ENCODE results near the gene YKT6.

DNA sequence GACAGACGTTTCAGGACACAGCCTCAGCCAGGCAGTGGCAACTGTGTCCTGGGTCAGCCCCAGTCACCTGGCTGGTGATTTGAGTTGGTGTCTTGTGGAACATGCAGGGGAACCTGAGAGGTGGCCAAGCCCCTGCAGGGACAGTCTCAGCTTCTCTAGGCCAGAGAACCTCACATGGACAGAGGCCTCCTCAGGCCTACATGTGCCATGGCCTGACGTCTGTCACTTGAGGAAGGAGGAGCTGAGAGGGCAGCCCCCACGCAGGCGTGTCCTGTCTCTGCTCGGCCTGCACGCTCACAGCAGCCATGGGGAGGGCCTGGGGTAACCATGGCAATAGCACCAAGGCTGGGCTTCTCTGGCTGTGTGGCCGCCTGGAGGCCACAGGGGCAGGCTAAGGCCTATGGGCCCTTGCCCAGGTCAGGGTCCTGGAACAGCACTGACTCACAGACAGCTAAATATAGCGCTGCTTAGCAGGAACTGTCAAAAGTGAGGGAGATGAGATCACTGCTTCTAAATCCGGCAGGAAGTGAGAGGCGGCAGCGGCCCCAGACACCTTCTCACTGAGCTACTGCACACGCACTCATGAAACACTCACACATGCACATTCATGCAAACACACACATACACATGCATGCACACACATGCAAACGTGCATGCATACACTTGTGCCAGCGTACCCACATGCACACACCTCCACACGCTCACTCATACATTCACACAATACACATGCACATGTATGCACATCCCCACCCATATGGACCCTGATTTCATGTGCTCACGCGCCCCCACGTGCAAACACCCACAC lies 57.0 kb downstream of the YKT6 start:
- TF ChIP-seq, protein P1, sequence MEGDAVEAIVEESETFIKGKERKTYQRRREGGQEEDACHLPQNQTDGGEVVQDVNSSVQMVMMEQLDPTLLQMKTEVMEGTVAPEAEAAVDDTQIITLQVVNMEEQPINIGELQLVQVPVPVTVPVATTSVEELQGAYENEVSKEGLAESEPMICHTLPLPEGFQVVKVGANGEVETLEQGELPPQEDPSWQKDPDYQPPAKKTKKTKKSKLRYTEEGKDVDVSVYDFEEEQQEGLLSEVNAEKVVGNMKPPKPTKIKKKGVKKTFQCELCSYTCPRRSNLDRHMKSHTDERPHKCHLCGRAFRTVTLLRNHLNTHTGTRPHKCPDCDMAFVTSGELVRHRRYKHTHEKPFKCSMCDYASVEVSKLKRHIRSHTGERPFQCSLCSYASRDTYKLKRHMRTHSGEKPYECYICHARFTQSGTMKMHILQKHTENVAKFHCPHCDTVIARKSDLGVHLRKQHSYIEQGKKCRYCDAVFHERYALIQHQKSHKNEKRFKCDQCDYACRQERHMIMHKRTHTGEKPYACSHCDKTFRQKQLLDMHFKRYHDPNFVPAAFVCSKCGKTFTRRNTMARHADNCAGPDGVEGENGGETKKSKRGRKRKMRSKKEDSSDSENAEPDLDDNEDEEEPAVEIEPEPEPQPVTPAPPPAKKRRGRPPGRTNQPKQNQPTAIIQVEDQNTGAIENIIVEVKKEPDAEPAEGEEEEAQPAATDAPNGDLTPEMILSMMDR (IDR thresholded peaks at IDR 0.05; ENCODE audit: poor library complexity), result no peak
- TF ChIP-seq EZH2 (IDR thresholded peaks at IDR 0.05; ENCODE audit: borderline replicate concordance), result no peak
